NCI-H1092 (cell line): ENCODE measurements around the gene ALG12.
"Not testable (repeated sequence)": the region's sequence is repeated elsewhere in the genome, so short reads cannot be mapped to it uniquely, and the experiment has no call there.

ENCODE experiments used
- DNase-seq: peaks from one replicate; lab custom pipeline; 2025; lab: John Stamatoyannopoulos, UW

The ALG12 gene

DNA sequence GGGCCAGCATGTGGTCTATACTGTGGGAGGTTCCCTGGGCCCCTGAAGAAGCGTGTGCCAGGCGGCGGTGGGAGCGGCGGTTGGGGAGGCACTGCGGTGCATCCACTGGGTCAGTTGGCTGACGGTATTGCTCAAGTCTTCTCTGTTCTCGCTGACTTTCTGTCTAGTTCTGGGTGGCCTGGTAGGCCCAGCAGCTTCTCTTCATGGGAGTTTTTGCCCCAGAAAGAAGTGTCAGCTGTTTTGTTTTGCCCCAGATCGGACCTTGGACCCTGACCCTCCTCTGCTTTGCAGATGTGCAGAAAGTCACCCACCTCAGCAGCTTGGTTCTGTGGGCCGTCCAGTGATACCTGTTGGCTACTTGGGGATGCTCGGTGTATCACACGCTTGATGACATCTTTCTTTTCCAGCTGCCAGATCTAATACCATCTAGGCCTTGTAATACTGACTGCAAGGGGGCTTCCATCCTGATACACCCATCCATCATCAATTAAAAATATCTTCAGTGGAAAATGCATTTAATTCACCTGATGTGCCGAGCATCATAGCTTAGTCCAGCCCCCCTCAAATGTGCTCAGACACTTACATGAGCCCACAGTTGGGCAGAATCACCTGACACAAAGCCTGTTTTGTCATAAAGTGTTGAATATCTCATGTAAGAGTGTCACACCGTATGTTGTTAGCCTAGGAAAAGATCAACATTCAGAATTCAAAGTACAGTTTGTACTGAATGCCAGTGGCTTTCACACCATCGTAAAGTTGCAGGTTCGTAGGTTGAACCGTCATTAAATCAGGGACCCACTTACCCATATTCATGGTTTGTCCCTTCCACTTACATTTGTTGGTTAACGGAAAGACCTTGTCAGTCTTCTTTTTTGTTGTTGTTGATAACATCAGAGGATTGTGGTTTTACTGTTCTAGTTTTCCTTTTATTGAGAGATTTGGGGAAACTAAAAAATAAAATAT lies 50.7 kb downstream of the ALG12 start:
- no peak for DNase-seq

DNA sequence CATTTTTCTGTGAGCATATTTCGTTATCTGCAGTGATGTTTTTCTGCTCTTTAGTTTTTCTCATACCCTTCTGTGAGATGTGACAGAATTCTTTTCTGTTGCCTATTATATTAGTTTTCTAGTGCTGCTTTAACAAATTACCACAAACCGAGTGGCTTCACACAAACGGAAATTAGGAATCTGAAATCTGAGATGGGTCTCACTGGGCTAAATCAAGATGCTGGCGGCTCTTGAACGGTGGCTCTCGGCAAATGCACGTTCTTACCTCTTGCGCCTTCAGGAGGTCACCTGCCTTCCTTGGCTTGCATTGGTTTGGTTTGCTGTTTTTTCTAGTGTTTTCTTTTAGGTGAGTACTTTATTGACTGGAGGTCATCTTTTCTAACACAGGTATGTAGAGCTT lies 51.6 kb downstream of the ALG12 start:
- DNase-seq = no peak

- DNase-seq = no peak
Measured at GRCh38 chr22:49866134-49866533, 52.1 kb downstream of the ALG12 start.

- no peak for DNase-seq
Measured at GRCh38 chr22:49865156-49865555, 53.1 kb downstream of the ALG12 start.

DNA sequence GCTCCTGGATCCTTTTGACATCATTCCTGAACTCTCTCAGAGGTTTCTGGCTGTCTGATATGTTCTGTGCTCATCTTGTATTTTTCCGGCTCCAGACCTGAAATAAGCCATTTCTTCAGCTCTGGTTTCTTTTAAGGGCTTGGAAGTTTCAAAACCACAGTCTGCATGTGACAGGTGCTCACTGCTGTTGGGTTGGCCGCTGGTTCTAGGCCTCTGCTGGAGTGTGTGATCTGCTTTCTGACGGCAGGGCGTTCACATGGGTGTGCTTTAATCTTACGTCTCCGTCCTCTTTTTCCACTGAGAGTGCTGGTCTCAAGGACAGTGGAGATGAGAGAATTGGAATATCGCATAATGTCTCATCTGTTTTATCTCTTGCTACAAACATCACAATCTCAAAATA lies 54.3 kb downstream of the ALG12 start:
- DNase-seq = no peak

- DNase-seq = no peak
Measured at GRCh38 chr22:49862496-49862776, 55.8 kb downstream of the ALG12 start.

- no peak for DNase-seq
Measured at GRCh38 chr22:49861642-49862495, 56.4 kb downstream of the ALG12 start.

DNA sequence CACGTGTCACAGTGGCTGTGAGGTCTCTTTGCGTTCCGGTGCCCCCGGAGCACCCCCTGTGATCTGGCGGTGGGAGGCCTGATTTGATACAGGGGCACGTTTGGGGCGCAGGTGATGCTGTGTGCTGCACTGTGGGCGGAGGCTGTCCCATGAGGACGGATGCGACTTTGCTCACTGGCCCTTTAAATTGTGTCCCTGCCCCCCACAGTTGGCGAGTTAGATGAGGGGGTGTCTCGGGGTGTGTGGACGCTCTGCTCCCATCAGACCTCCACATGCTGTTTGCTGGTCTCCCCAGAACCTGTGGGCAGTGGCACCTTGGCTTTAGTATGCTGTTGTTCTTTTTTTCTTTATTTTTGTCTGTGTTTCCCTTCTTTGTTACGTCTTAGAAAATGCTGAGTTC lies 59.4 kb downstream of the ALG12 start:
- no peak for DNase-seq

DNA sequence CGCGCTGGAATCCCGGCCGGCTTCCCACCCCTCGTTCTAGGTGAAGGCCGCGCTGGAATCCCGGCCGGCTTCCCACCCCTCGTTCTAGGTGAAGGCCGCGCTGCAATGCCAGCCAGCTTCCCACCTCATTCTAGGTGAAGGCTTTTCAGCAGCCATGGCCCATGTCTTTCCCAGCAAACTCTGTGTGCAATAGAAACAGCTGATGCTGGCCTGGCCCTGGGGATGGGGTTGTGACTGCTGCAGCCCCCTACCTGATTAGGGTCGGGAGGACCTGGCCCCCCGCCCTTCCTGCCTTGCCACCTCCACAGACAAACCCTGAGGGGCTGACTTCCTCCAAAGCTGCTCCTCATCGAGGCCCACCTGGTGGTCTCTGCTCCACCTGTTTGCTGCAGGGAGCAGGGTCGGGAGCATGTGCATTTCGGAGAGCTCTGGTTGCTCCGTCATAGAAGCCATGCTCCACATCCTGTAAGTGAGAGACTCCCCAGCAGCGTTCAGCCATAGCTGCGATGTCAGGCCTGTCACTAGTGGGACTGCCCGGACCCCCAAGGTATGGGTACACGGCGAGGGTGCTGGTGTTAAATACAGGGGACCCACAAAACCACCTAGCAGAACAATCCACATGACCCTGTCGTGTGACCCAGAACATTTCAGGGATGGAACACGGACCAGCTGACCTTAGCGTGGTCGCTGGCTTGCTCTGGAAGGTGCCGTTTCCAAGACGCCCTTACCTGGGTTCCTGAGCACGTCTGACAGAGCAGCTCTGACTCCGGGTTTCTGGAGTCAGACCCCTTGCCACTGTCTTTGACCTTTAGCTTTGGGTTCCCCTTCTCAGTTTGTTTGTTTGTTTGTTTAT lies 61.2 kb downstream of the ALG12 start:
- DNase-seq = no peak

- no peak for DNase-seq
Measured at GRCh38 chr22:49856343-49856742, 61.9 kb downstream of the ALG12 start.

GRCh38 chr22:49855251-49855911 lies 62.9 kb downstream of the ALG12 start:
- DNase-seq = no peak

DNA sequence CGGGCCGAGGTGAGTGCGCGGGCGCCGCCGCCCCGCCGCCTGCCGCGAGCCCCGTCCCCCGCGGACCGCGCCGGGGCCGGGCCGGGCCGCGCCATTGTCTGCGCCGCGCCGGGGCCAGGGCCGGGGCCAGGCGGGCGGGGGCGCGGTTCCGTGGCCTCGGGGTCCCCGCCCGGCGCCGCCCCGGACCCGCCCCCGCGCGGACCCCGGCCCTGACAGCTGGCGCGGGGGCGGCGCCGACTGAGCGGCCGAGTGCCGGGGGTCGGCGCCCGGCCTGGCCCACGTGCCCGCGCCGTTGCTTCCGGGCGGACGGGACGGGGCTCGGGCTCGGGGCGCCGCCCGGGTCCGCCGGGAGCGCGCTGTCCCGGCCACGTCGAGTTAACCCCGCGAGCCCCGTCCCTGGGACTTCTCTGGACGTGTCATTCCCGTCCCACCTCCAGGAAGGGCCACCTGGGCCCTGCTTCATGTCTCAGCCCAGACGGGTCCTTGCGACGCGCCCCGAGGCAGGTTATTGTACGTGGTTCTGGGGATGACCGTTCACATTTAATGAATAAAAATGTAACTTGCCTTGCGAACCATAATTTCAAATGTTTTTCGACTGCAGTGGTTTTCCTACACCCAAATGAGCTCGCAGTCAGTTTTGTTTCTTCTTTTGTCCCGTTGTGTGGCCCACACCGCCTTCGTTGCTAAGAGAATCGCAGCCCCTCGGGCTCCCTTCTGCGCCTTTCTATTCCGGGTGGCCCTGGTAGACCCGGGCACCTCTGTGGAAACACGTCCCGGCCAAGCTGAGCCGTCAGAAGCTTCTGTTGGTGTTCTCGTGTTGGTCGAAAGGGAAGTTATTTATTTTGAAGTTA lies 64.0 kb downstream of the ALG12 start:
- no peak for DNase-seq

GRCh38 chr22:49852898-49853894 lies 65.0 kb downstream of the ALG12 start, which contains the start of gene ZBED4:
ZBED4 (plus strand) TSS chr22:49853844; CDS start chr22:49883663, 29,819 bp downstream.
- DNase-seq = peak; percentile 77

DNA sequence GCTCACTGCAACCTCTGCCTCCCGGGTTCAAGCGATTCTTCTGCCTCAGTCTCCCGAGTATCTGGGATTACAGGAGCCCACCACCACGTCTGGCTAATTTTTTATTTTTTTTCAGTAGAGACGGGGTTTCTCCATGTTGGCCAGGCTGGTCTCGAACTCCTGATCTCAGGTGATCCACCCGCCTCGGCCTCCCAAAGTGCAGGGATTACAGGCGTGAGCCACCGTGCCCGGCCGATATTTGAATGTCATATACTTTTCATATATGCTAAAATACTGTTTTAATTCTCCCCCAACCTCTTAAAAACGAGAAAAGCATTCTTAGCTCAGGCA lies 65.7 kb downstream of the ALG12 start:
- DNase-seq = not testable (repeated sequence)

DNA sequence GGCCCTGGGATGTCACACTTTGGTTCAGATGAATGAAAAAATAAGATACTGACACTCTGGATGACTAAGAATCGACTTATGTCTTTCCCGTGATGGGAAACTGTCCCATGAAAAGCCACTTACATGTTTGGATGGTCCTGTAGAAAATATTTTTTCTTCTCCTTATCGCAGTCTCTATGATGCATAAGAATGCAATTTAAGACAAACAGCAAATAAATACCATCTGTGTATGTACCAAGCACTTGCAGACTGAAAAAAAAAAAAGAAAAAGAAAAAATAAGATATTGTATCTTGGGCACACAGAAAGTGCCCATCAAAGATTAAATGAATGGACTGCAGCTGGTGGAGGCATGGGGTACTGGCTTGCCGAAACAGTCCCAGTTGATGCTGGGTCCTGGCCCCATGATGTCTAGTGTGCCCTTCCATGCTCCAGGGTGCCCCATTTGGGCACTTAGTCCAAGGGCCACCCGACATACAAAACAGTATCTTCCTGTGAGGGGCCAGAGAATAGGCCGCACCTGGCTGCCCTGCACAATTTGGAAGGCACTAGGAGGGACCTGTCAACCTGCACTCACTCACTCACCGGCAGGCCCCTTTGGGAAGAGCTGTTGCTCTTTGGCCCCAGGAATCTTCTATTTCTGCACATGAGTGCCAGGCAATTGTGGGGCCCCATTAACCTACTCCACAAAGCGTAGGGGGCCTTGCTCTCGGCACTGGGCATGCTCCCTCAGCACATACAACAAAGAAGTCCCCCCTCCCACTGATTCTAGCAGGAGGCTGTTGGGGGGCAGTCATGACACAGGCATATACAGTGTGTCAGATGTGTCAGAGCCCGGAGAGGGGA lies 67.1 kb downstream of the ALG12 start:
- DNase-seq = no peak
